Ureter (tissue), 1 donor: ENCODE data around the gene SAMD10. TPM values are rescaled to one million over a fixed set of nuclear protein-coding genes. Genes with fewer than 3 reads are reported as not detected.
A peak's percentile ranks its signal among the peaks of the same experiment; 100 is the strongest.

Experiments used
- DNase-seq: peaks from one replicate; pipeline ENCODE4 v3.0.0-alpha.2; 2020; ENCODE audit warnings: low spot score
- total RNA-seq: library from RNA; stranded (reverse); gene quantifications from one replicate; pipeline ENCODE4 v1.2.4, GENCODE V29; 2023
- donor health status: DM: yes; HTN: yes; CAD: no.

SAMD10 gene
- total RNA-seq, 1 donor from 2014 or later, result 17.4 TPM

- no peak for DNase-seq
These were observed 22.8 kb downstream of the SAMD10 start for GRCh38 chr20:63956664-63957003.

GRCh38 chr20:63955827-63956663 is 23.4 kb downstream of the SAMD10 start, which contains the start of gene UCKL1:
TSS of gene UCKL1 (minus strand) at chr20:63956416. CDS start at chr20:63956372, 44 bp downstream.
- peak; percentile 92 for DNase-seq

GRCh38 chr20:63955281-63955826 is 24.1 kb downstream of the SAMD10 start:
- no peak for DNase-seq

GRCh38 chr20:63953764-63954429 is 25.5 kb downstream of the SAMD10 start:
- DNase-seq, result no peak

GRCh38 chr20:63952769-63953168 is 26.7 kb downstream of the SAMD10 start:
- DNase-seq, result no peak

GRCh38 chr20:63952210-63952535 is 27.3 kb downstream of the SAMD10 start:
- no peak for DNase-seq

- no peak for DNase-seq
These were observed 27.8 kb downstream of the SAMD10 start for GRCh38 chr20:63951398-63952209.

- no peak for DNase-seq
These were observed 28.6 kb downstream of the SAMD10 start for GRCh38 chr20:63950701-63951397.

GRCh38 chr20:63947638-63948456 is 31.6 kb downstream of the SAMD10 start:
- peak; percentile 55 for DNase-seq

- no peak for DNase-seq
These were observed 32.3 kb downstream of the SAMD10 start for GRCh38 chr20:63946986-63947637.

GRCh38 chr20:63945921-63946920 is 33.2 kb downstream of the SAMD10 start:
- DNase-seq, result no peak

GRCh38 chr20:63945031-63945658 is 34.3 kb downstream of the SAMD10 start:
- DNase-seq, result no peak

GRCh38 chr20:63944078-63944941 is 35.1 kb downstream of the SAMD10 start:
- no peak for DNase-seq

GRCh38 chr20:63943808-63944077 is 35.7 kb downstream of the SAMD10 start:
- DNase-seq, result no peak

- no peak for DNase-seq
These were observed 36.3 kb downstream of the SAMD10 start for GRCh38 chr20:63942969-63943807.

GRCh38 chr20:63942250-63942951 is 37.0 kb downstream of the SAMD10 start:
- DNase-seq, result peak; percentile 57
